ENCODE results near the gene FUOM. TPM values are rescaled to one million over a fixed set of nuclear protein-coding genes. Genes with fewer than 3 reads are reported as not detected.

Gene FUOM
- total RNA-seq, 1 donor from 2014 or later, result 3.4 TPM

DNA sequence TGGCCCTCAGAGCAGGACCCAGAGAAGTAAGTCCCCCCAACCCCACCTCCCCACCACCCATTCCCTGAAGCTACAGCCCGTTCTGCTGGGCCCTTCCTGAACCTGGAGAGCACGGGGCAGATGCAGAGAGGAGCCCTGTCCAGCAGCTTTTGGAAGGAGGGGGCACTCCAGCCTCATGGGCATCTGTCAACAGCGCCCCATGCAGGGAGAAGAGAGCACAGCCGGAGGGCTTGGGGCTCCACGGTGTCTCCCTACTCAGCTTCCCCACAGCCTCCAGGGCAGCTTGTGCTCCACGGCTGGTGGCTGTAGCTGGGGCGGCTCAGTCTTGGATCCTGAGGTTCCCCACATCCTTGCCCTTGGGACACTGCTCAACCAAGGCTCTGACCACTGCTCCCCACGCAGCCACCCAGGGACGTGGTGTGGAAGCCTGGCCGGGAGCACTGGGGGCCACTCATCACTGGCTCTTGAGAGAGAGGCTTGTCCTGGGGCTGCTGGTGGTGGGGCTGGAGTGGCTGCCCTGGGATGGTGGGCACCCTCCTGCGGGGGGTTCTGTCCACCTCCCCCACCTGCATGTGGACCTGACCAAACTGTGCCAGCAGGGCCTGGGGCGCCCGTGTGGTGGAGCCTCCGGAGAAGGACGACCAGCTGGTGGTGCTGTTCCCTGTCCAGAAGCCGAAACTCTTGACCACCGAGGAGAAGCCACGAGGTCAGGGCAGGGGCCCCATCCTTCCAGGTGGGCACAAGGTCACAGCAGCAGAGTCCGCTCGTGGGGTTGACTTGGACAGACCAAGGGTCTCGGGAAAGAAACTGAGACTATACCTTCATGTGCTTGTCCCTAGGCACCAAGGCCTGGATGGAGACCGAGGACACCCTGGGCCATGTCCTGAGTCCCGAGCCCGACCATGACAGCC is 6.2 kb downstream of the FUOM start:
- DNase-seq (ENCODE audit: low spot score), result no peak

- no peak for DNase-seq (ENCODE audit: low spot score)
Observed at GRCh38 chr10:133350950-133351329, 6.9 kb downstream of the FUOM start.

DNA sequence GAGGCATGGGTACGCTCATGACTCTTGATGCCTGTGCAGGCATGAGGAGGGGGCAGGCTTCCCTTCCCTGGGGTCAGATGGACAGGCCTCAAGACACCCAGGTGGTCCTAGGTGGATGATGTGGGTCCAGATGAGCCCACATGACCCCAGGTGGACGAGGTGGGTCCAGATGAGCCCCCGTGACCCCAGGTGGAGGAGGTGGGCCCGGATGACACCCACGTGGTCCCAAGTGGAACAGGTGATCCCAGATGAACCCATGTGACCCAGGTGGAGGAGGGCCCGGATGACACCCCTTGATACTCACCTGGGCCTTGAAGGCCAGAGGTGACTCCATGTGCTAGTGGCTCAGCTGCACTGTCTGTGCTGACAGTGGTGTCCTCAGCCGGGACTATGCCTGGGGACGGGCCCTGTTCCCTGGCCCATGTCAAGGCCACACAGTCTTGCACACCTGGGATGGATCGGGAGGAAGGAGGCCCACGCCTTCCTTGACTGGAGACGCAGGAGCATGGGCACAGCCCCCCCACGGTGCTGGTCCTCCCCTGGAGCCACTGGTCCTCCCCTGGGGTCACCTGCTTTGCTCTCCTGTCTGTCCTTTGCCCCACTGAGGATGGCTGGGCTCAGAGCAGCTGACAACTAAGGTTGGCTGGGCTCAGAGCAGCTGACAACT is 7.4 kb downstream of the FUOM start:
- DNase-seq (ENCODE audit: low spot score), result no peak

DNA sequence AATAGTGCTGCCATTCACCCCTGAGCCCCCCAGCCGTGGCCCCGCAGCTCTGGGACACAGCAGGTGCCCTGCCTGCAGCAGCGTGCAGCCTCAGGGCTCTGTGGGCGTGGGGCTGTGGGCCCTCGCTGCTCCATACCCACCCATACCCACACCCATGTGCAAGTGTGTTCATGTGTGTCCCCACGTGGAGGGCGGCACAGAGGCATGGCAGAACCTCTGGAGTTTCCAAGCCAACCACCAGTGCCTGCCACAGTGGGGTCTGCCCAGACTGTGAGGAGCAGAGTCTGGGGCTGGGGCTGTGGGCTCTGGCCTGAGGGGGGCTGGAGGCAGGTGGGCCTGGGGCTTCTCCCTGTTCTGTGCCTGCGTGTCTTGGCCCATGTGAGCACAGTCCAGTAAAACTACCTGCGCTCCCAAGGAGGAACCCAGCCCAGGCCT is 8.2 kb downstream of the FUOM start:
- no peak for DNase-seq (ENCODE audit: low spot score)

DNA sequence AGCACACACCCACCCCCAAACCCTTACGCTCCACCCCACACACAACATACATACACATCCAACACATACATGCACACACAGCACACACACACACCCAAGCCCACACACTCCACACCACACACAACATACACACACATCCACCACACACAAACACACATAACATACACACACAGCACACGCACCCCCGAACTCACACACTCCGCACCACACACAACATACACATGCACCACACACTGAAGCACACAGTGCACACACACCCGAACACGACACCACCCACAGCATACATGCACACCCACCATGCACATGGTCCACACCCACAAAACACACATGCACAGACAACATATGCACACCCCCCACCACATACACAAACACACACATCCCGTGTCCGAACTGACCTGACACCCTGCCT is 8.7 kb downstream of the FUOM start:
- no peak for DNase-seq (ENCODE audit: low spot score)

DNA sequence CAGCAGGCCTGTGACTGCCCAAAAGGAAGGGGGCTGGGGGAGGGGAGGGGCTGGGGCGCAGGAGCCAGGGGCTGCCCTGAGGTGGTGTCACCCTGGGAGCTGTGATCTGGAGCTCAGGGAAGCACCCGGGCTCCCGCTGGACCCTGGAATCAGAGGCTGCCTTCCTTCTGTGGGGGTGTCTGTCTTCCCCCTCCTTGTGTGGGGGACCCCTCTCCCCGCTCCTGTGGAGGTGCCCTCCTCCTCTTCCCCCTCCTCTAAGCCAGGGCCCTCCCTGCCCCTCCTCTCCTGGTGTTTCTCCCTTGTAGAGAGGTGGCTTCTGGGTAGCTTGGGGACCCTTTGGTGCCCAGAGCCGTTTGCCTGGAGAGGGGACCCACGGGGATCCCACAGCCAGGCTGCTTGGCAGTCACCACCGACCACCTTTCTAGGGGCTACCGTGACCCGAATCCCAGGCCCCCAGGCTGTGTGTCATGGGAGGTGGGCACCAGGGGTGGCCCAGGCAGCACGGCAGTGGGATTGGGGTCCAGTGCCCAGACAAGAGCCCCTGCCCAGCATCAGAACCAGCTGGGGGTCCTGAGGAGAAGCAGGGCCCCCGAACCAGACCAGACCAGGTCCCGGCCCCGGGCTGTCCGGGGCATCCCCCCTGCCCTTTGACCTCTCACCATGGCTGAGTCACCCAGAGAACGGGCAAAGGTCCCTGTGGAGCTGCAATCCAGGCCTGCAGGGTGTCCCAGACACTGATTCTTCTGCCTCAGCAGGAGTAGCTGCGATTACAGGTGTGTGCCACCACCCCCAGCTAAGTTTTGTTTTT is 9.9 kb downstream of the FUOM start:
- no peak for DNase-seq (ENCODE audit: low spot score)

DNA sequence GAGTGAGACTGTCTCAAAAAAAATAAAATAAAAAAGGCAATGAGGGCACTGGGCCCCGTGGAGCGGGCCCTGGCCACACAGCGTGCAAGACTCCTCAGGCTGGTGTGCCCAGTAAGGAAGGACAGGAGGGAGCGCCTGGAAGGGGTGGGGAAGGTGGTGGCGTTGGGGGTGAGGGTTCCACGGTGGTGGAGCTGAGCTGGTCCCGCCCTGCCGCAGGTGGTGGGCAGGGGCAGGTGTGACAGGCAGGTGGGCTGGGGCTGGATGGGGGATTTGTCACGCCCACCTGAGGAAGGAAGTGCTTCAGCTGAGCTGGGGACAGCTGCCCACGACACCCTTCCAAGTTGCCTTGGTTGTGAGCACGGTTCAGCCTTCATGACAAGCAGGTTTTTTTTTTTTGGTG is 11.4 kb downstream of the FUOM start:
- no peak for DNase-seq (ENCODE audit: low spot score)

DNA sequence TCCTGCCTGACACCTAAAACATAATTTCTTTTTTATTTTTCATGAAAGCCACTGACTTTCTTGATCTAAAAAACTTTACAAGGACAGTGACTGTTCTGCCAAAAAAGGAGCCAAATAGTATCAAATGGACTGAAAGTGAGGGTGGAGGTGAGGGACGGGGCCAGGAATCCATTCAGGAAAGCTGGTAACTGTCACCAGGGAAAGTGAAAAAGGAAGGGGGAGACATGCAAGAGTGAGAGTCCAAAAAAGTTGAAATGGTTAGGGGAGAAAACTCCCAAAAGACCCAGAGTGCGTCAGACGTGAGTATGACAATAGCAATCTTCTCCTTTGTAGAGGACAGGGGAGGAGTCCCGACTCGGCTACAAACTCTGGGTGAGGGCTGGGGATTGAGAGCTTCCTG is 13.6 kb downstream of the FUOM start:
- no peak for DNase-seq (ENCODE audit: low spot score)

DNA sequence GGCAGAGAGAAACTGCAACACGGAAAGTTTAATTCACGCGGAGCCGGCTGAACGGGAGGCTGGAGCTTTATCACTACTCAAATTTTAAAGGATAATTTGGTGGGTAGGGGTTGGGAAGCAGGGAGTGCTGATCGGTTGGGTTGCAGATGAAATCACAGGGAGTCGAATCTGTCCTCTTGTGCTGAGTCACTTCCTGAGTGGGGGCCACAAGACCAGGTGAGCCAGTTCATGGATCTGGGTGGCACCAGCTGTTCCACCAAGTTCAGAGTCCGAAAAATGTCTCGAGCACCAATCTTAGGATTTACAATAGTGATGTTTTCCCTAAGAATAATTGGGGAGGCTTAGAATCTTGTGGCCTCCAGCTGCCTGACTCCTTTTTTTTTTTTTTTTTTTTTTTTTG is 14.3 kb downstream of the FUOM start:
- DNase-seq (ENCODE audit: low spot score), result no peak

- no peak for DNase-seq (ENCODE audit: low spot score)
Observed at GRCh38 chr10:133342942-133343341, 14.9 kb downstream of the FUOM start.

- DNase-seq (ENCODE audit: low spot score), result no peak
Observed at GRCh38 chr10:133341983-133342382, 15.8 kb downstream of the FUOM start.

DNA sequence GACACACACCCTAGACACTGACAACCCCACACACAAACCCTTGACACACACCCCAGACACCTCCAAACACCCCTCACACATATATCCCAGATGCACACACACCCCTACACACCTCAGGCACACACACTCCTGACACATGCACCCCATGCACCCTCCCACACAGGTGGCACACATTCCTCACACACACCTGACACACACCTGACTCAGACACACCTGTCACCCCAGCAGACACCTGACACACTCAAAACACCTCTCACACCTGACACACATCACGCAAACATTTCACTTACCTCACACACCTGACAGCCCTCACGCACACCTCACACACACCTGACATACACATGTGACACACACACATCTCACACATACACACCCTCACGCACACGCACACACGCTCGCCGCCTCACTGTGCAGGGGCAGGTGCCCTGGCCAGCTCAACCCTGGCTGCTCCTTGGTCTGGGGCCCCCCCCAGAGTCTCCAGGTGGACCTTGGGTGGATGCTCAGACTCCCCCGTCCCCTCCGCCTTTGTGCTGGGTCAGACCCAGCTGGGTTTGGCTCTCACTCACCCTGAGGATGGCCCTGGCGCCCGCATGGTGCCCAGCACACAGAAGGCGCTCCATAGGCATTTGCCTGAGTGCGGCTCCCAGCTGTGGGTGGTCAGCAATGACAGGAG is 18.0 kb downstream of the FUOM start:
- DNase-seq (ENCODE audit: low spot score), result no peak

DNA sequence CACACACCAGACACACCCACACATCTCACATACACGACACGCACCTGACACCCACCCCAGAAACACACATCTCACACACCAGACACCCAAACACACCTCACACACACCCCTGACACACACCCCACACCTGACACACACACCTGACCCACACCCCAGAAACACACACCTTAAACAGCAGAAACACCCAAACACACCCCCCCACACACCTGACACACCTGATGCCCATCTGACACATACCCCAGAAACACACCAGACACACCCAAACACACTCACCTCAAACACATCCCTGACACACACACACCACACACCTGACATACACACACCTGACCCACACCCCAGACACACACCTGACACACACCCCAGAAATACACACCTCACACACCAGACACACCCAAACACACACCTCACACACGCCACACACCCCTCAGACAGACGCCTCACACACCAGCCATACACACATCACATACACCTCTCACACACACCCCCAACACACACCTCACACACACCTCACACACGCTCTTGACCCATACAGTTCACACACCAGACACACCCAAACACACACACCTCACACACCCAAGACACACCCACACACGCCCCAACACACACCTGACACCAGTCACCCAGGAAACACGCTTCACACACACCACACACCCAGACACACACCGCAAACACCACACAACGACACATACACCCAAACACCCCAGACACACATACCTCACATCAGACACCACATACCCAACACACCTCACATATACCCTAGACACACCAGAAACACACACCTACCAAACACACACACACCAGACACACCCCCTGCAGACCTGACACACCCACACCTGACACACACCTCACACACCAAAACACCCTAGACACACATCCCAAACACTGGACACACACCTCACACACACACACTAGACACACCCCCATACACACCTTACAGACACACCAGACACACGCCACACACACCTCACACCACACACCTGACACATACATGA is 19.4 kb downstream of the FUOM start:
- no peak for DNase-seq (ENCODE audit: low spot score)

DNA sequence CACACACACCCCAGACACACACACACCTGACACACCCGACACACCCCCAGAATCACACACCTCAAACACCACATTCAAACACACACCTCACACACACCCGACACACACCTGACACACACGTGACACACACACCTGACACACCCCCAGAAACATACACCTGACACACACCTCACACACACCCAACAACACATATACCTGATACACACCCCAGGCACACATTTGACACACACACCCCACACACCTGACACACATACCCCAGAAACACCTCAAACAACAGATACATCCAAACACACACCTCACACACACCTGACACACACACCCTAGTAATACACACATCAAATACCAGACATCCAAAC is 20.5 kb downstream of the FUOM start:
- no peak for DNase-seq (ENCODE audit: low spot score)

DNA sequence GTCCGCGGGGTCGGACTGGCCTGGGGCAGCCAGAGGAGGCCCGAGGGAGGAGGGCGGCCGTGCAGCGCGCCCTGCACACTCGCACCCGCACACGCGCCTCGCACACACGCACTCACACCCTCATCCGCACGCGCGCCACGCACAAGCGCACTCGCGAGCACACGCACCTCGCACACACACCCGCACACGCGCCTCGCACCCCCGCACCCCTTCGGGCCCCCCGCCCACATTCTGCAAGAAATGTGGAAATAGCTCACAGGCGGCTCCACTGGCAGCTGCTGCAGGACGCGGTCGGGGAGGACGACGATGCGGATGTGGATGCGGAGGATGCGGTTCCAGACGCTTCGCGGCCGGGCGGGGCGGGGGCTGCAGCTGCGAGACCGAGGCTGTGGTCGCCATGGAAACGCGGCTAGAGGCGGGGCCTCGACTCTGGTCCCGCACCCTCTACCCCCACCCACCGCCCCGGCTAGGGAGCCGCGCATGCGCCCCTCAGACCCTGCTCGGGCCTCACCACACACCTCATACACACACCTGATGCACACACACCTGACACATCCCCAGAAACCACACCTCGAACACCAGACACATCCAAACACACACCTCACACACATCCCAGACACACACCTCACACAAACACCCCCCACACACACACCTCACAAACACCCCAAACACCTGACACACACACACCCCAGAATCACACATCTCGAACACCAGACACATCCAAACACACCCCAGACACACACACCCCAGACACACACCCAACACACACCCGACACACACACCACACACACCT is 21.0 kb downstream of the FUOM start, which contains the start of gene CALY:
Gene CALY, minus strand, starts transcription at position 320 of the 793 bp plus-strand sequence. CDS start 7,907 bp downstream, outside the sequence.
- DNase-seq (ENCODE audit: low spot score), result no peak

- DNase-seq (ENCODE audit: low spot score), result no peak
Observed at GRCh38 chr10:133336118-133336576, 21.7 kb downstream of the FUOM start.

DNA sequence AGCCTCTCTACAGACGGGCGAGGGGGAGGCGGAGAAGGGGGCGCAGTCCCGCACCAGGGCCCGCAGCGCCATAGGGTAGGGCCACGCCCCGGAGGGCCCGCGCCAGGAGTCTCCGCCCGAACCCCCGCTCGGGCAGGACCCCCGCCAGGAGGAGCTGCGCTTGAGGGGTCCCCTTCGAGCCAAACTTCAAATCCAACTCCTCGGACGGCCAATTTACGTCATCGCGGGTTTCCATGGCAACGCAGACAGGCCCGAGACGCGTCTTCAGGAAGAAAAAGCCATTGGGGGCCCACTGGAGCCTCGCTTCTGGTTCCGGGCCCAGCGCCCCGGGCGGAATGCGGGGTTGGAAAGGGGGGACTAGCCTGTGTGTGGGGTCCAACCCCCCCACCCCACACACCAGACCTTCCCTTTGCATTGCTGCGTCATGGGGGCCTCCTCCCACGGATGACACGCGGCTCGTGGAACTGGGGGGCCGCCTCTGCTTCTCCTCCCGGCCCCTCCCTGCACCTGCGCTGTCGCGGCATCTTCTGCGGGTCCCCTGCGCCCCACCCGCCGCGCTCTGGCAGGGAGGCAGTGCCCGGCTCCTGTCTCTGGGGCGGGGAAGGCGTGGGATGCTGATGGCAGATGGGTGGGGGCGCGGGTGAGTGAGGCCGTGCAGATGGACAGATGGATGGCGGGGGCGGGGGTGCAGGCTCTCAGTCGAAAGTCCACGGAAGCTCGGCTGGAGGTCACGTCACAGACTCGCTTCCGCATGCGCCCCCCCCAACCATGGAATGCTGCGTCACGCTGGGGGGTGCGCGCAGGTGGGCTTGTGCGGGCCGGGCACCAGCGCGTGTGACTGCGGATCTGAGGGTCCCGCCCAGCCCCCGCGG is 22.3 kb downstream of the FUOM start:
- peak; percentile 61 for DNase-seq (ENCODE audit: low spot score)

- DNase-seq (ENCODE audit: low spot score), result no peak
Observed at GRCh38 chr10:133334503-133335245, 23.1 kb downstream of the FUOM start.
